ENCODE measurements around the gene HSPG2.

- TF ChIP-seq, protein P1, sequence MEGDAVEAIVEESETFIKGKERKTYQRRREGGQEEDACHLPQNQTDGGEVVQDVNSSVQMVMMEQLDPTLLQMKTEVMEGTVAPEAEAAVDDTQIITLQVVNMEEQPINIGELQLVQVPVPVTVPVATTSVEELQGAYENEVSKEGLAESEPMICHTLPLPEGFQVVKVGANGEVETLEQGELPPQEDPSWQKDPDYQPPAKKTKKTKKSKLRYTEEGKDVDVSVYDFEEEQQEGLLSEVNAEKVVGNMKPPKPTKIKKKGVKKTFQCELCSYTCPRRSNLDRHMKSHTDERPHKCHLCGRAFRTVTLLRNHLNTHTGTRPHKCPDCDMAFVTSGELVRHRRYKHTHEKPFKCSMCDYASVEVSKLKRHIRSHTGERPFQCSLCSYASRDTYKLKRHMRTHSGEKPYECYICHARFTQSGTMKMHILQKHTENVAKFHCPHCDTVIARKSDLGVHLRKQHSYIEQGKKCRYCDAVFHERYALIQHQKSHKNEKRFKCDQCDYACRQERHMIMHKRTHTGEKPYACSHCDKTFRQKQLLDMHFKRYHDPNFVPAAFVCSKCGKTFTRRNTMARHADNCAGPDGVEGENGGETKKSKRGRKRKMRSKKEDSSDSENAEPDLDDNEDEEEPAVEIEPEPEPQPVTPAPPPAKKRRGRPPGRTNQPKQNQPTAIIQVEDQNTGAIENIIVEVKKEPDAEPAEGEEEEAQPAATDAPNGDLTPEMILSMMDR (IDR thresholded peaks at IDR 0.05; ENCODE audit: low read length) = no peak
- TF ChIP-seq EZH2 (IDR thresholded peaks at IDR 0.05; ENCODE audit: borderline replicate concordance, low read length) = no peak
These were observed 111.7 kb downstream of the HSPG2 start for GRCh38 chr1:21825393-21825792.

All from OCI-LY1 (cell line).